GM19328 (cell line): ENCODE results near the gene QRFPR.
A peak's percentile ranks its signal among the peaks of the same experiment; 100 is the strongest.
"Not testable (repeated sequence)": the region's sequence is repeated elsewhere in the genome, so short reads cannot be mapped to it uniquely, and the experiment has no call there.

Experiments
- ATAC-seq: cut with Tn5 transposase; IDR thresholded peaks from one replicate; pipeline ENCODE4 v1.9.1; 2021; ENCODE audit warnings: mild to moderate bottlenecking, moderate library complexity; ENCODE audit not compliant: unreplicated experiment

The QRFPR gene

DNA sequence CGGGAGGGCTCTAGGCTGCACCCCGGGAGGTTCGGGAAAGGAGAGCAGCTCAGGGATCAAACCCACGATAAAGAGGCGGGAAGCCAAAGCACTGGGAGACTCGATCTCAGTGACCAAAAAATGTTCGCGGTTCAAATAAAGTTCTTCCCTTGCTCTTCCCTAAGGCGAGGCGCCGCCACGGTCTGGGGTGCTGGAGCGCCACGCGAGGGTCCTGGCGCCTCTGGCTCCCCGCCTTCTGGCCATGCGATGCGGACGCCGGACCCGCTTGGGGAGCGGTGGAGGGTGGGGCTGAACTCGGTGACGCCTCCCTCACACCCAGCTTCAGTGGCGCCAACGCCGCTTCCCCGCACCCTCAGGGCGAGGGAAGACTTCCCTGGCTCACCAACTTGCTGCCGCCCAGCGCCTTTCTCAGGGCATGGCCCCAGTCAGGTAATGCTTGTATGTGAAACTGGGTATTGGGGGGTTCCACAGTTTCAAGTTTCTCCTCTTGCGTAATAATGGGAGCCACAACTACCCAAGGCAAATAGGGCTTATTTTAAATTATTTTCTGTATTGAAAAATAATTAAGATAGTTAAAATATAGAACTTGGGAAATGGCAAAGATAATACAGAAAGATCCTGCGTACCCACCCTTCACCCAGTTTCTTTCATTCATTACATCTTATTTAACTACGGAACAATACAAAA is at the start of gene QRFPR:
TSS of gene QRFPR (minus strand) at position 243 of the 687 bp plus-strand sequence. CDS start 371 bp downstream, outside the sequence.
- ATAC-seq = no peak

DNA sequence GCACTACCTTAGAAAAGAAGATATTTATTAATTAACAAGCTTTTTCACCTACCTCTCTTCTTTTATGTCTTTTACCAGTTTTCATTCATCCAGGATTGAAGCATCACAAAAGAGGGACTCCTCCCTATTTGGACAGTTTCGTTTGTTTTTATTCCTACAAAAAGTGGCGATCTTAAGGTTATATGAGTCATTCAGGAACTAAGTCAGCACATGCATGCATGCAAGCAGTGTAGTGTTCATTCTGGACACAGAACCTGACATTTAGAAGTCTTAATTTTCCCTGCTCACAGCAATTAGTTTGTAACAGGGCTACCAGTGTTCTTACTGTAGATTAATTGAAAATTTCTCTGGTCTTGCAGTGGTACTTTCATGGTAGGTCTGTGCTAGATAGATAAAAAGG is 47.9 kb upstream of the QRFPR start:
- ATAC-seq = no peak

- ATAC-seq = no peak
Measured at GRCh38 chr4:121421594-121421993, 40.8 kb upstream of the QRFPR start.

- ATAC-seq = no peak
Measured at GRCh38 chr4:121411151-121411744, 30.4 kb upstream of the QRFPR start.

GRCh38 chr4:121408567-121408966 is 27.7 kb upstream of the QRFPR start:
- not testable (repeated sequence) for ATAC-seq

DNA sequence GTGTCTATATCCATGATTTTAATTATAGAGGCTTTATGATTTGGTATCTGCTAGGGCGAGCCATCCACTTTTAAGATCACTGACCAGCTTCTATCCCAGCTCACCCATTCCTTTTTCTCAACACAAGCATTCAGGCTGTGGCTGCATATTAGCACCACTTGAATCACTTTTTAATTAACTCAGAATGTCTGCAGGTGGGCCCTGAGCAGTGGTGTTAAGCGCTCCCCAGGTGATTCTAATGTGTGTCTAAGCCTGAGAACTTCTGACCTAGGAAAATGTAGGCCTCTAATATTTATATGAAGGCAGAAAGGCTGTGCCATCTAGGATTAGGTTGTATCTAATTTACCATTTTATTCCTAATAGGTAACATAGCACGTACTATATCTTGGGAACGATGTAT is 19.8 kb upstream of the QRFPR start:
- no peak for ATAC-seq

- ATAC-seq = no peak
Measured at GRCh38 chr4:121397941-121398601, 17.3 kb upstream of the QRFPR start.

DNA sequence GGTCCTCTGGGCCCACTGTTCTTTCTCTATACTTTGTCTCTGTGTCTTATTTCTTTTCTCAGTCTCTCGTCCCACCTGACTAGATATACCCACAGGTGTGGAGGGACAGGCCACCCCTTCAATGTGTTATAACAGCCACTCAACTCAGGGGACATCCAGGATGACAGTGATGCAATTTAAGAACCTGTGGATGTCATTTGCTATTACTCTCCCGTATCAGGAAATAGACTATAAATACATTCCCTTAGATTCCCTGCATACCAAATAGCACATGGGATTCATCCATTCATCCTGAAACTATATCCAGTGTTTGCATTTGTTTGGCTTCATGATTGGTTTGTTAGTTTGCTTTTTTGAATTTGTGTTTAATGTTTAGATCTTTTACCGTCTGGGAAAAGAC is 16.6 kb upstream of the QRFPR start:
- ATAC-seq = no peak

- no peak for ATAC-seq
Measured at GRCh38 chr4:121392426-121393086, 11.7 kb upstream of the QRFPR start.

DNA sequence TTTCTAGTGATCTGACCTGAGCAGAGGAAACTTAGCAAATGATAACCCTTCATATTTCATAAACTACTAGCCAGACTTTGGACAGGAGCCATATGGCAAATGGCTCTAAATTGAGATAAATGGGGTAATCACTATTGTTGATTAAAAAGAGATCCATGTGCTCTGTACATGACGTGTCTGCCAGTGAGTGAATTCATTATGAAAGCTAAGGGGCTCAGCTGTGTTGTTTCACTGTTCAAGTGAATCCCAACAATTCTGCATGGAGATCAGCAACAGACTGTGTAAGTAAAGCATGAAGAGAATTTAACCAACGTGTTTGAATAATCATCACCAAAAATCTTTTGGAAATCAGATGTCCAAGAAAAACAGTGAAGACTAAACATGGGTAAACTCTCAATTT is 9.5 kb upstream of the QRFPR start:
- no peak for ATAC-seq

- no peak for ATAC-seq
Measured at GRCh38 chr4:121379276-121379675, 1.5 kb downstream of the QRFPR start.

DNA sequence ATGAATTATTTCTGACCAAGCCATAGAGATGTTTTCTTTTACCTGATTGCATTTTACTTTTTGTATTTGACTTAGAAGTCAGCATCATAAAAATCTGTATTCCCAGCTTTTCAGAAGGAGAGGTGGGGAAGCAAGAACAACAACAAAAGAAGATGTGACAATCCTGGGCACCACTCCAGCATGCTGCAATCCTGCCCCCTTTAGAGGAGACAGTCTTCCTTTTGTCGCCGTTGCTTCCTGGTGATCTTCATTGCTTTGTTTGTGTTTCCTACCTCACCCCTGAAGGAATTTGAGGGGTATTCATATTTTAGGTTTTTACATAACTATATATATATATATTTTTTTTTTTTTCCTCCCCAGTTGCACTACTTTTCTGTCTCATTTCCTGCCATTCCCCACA is 3.7 kb downstream of the QRFPR start:
- no peak for ATAC-seq

DNA sequence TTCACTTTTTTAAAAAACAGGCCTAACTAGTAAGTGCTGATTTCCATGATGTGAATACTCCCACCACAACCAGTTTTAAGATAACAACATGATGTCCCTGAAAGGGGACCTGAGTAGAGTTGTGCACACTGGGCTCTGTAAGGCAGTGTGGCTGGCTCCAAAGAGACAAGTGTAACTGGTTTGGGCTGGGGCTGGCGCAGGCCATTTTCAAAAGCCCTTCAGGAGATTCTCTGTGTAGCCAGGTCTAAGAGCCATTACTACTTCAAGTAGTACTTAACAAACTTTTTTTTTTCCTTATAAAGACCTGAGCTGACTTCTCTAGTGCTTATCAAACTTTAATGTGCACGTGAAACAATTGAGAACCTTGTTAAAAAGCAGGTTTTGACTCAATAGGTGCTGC is 4.3 kb downstream of the QRFPR start:
- ATAC-seq = no peak

DNA sequence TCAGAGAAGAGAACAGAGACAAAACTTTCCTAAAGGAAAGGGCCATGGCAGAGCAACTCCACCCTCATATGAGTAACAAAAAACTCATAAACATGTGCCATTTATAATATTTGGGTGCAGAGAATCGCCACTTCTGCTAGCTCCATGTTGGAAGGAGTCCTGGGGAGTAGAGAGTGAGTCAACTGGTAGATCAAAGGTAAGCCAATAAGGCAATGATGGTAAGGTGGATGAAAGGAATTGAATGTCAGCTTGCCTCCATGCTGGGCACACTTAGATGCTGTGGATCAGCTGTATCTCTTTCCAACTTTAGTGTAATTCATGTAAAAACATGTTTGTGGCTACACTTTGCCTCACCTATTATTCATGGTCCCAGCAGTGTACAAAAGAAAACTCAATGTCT is 4.7 kb downstream of the QRFPR start:
- ATAC-seq = no peak

DNA sequence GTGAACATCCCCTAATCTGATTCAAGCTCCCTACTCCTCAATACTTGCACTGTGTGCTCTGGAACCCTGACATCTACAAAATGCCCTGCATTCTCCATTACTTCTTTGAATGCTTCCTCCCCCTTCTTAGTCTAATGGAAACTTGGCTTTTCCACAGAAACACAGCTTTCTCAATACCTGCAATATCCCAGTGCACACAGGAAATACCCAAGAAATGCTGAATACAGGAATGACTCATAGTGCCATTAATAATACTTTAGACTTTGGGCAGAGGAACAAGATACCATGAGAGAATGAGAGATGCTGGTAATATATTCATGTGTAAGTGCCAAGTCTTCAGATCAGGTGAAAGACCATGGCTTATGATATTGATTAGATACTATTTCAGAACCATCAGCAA is 5.6 kb downstream of the QRFPR start:
- ATAC-seq = no peak

DNA sequence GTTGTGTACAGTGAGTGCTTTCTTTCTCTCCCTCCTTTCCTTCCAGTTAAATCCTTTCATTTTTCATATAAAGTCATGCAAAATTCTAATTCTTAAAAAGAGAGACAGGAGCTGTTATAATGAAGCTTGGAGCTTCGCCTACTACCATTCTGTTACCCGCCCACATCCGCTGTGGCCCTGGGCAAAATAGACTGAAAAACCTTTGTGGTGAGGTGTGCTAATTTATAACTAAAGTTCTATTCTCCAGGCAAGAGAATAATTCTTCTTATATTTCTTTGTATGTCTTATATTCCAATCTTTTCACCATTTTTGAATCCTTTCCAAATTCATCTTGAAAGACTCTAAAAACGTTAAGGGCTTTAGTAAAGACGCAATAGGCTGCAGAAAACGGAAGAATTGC is 7.0 kb downstream of the QRFPR start:
- ATAC-seq = no peak

DNA sequence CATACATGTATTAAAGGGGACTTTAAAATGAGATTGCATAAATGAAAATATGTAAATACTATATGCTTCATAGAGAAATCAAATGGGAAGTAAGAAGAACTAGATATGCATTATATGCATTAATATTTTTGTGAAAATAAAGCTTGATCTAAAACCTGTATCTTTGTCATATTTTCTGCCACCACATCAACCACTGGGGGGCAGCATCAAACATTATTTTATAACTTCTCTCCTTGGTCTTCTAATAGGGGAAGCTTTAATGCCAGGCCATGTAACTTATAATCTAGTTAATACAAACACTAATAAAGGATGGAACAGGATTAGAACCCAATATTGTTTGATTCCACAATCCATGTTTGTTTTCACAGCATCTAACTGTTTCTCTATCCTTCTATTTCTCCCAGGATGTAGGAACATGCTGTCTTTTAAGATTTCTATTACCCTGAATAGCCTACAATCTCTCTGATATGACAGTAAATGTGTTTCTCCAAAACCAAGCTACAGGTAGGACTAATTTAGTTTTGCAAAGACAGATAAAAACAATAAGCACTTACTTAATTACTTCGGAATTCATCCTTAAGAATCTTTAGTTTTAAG is 10.0 kb downstream of the QRFPR start:
- ATAC-seq = peak; percentile 54

DNA sequence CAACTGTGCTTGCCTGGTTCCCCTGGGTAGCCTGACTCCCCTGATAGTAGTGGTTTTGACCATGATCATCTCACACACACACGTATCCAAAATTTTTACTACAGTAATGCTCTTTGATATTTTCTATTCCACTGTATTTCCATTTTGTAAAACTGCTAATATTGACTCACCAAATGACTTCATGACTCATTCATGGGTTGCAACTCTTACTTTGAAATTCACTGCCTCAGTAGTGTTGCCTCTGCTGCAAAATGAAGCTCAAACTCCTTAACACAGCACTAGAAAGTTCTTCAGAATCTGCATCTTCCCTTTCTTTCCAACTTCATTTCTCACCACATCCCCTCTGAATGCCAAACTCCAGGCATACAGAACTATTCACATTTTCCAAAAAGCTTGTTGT is 20.3 kb downstream of the QRFPR start:
- ATAC-seq = no peak

GRCh38 chr4:121358473-121358872 is 22.3 kb downstream of the QRFPR start:
- ATAC-seq = no peak

DNA sequence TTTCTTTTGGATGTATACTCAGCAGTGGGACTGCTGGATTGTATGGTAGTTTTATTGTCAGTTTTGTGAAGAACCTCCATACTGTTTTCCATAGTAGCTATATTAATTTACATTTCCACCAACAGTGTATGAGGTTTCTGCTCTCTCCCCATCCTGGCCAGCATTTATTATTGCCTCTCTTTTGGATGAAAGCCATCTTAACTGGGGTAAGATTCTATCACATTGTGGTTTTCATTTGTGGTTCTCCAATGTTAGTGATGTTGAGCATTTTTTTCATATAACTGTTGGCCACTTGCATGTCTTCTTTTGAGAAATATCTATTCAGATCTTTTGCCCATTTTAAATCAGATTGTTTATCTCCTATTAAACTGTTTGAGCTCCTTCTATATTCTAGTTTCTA is 27.6 kb downstream of the QRFPR start:
- ATAC-seq = no peak

DNA sequence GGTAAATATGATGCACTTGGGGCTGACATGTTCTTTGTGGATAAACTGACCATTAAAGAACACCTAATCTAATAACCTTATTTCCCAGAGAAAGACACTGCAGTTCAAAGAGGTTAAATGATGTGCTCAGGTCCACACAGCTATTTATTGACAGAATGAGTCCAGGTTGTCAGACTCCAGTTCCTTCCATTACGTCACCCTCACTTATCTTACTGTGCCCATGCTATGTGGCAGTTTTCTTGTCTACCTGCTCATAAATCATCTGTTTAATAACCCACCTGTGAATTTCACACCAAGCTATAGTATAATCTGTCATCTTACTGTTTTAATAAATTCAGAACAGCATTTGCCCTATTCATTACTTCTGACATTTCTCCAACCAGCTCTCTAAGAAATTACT is 36.7 kb downstream of the QRFPR start:
- ATAC-seq = no peak
